Measurements from ENCODE around the gene SALL1. TPM values are rescaled to one million over a fixed set of nuclear protein-coding genes. Genes with fewer than 3 reads are reported as not detected.

SALL1 gene
- total RNA-seq, 1 experiment from 2014 or later: not detected

DNA sequence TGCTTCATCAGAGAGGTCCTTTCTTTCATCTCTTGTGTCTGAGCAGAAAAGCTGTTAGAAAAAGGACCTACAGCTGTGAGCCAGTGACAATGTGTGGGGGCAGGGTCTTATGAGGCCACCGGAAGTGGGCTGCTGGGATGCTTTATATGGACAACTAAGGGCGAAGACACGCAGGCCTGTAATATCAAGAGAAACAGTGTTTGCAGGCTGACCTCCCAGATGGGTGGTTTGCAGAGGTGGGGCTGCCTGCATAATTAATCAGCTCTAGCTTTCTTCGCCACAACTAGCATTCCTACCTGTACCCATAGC, 30.4 kb upstream of the SALL1 start:
- DNase-seq (ENCODE audit: low read depth, low spot score) (no peak), ATAC-seq (no peak)
- no peaks in the 10 kb centered on the region for H3K4me1 ChIP-seq (ENCODE audit: control insufficient read depth in 1 of 2, insufficient read depth in 2 of 2, low read length in 2 of 2)
- no peak overlapping the region for H3K27ac ChIP-seq (ENCODE audit: low read depth, low read length)
- intact Hi-C loops (cut with micrococcal nuclease): no loop called here
- TF ChIP-seq ZFX (IDR thresholded peaks at IDR 0.05): no peak
- TF ChIP-seq, protein P1, sequence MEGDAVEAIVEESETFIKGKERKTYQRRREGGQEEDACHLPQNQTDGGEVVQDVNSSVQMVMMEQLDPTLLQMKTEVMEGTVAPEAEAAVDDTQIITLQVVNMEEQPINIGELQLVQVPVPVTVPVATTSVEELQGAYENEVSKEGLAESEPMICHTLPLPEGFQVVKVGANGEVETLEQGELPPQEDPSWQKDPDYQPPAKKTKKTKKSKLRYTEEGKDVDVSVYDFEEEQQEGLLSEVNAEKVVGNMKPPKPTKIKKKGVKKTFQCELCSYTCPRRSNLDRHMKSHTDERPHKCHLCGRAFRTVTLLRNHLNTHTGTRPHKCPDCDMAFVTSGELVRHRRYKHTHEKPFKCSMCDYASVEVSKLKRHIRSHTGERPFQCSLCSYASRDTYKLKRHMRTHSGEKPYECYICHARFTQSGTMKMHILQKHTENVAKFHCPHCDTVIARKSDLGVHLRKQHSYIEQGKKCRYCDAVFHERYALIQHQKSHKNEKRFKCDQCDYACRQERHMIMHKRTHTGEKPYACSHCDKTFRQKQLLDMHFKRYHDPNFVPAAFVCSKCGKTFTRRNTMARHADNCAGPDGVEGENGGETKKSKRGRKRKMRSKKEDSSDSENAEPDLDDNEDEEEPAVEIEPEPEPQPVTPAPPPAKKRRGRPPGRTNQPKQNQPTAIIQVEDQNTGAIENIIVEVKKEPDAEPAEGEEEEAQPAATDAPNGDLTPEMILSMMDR (IDR thresholded peaks at IDR 0.05 in 2 of 3, conservative IDR thresholded peaks at IDR 0.05 in 1 of 3; ENCODE audit: borderline replicate concordance in 1 of 3, insufficient read depth in 1 of 3, low read depth in 2 of 3, low read length in 2 of 3): no peak
- TF ChIP-seq EGR1 (IDR thresholded peaks at IDR 0.05; ENCODE audit: low read depth): no peak
- no peak for TF ChIP-seq ELF1 (IDR thresholded peaks at IDR 0.05; ENCODE audit: borderline replicate concordance, low read depth)
- TF ChIP-seq YY1 (IDR thresholded peaks at IDR 0.05; ENCODE audit: extremely low read depth, insufficient replicate concordance, low read depth, low read length): no peak
- TF ChIP-seq SIN3A (IDR thresholded peaks at IDR 0.05; ENCODE audit: low read depth): no peak
- TF ChIP-seq SP1 (IDR thresholded peaks at IDR 0.05; ENCODE audit: low read depth): no peak
- TF ChIP-seq POLR2A (IDR thresholded peaks at IDR 0.05; ENCODE audit: borderline replicate concordance, extremely low read depth, insufficient read depth, insufficient read length): no peak
- no peak for TF ChIP-seq EZH2phosphoT487 (IDR thresholded peaks at IDR 0.05; ENCODE audit: borderline replicate concordance)
- no peak for TF ChIP-seq JUND (IDR thresholded peaks at IDR 0.05)
- no peaks in the 10 kb centered on the region for H3K9me2 ChIP-seq (ENCODE audit: insufficient read depth)
- H2AFZ ChIP-seq (ENCODE audit: low read depth, low read length, poor library complexity, severe bottlenecking): no peak overlapping the region
- H3K9ac ChIP-seq (ENCODE audit: low read length): no peak overlapping the region
- no peaks in the 10 kb centered on the region for H3K79me2 ChIP-seq (ENCODE audit: insufficient read depth, low read length)
- H3K27me3 ChIP-seq (ENCODE audit: insufficient read depth, low read length): no peaks in the 10 kb centered on the region
- no peak overlapping the region for H3K4me2 ChIP-seq (ENCODE audit: low read length)
- no peaks in the 10 kb centered on the region for H3K36me3 ChIP-seq (ENCODE audit: control insufficient read depth in 1 of 2, insufficient read depth in 2 of 2, low read length in 2 of 2)
- H4K20me1 ChIP-seq (ENCODE audit: insufficient read depth): no peaks in the 10 kb centered on the region; the same call in 1 of the 2 replicates
- BruUV-seq (replicated peaks): no TSS peak
- POLR2A ChIA-PET: no interaction called here
- CTCF ChIA-PET: no interaction called here
- no peak overlapping the region for H3K4me3 ChIP-seq (replicated peaks in 1 of 2; ENCODE audit: low read depth in 1 of 2, low read length in 2 of 2)
- no peaks in the 10 kb centered on the region for H3K9me3 ChIP-seq (ENCODE audit: control insufficient read depth in 1 of 2, insufficient read depth in 1 of 2, low read depth in 1 of 2, low read length in 2 of 2)
- RAD21 ChIA-PET (ENCODE audit: low non-redundant PET in 1 of 2, low total read pairs in 2 of 2, uncharacterized antibody in 2 of 2, unreplicated experiment in 2 of 2): no interaction called here
